H1 (cell line): ENCODE data around the gene SLC25A51. TPM values are rescaled to one million over a fixed set of nuclear protein-coding genes. Genes with fewer than 3 reads are reported as not detected.

Experiments
- CTCF ChIA-PET: fragments of 300-600 bp; sonication (Branson Sonifier 250); formaldehyde crosslinking; loops from one replicate; lab custom pipeline; 2021; ENCODE audit not compliant: partially characterized antibody; lab: Charles Lee
- POLR2A ChIA-PET: fragments of 300-600 bp; sonication (Branson Sonifier 250); formaldehyde crosslinking; loops from one replicate; lab custom pipeline; 2021; ENCODE audit warnings: inconsistent platforms; ENCODE audit not compliant: partially characterized antibody; lab: Charles Lee
- DNase-seq, 2 experiments: peaks; one replicate each; pipeline versions ENCODE4 v3.0.0 to v3.0.0-alpha.2; 2010 to 2022; ENCODE audit warnings: low spot score in 2 of 2, low read depth in 1 of 2, mixed read lengths in 1 of 2
- FAIRE-seq: peaks from 2 replicates; lab custom pipeline; 2011; peaks lifted over from hg19 to GRCh38; lab: Jason Lieb, UNC
- H2AFZ ChIP-seq: 2 replicates; pipeline ENCODE4 v1.8.1; 2012; ENCODE audit warnings: low read length, inconsistent platforms
- H2AK5ac ChIP-seq: 2 replicates; pipeline ENCODE4 v1.6.1; 2013; ENCODE audit warnings: low read depth, low read length
- H2BK120ac ChIP-seq: replicated peaks from 2 replicates; pipeline ENCODE3; 2013; ENCODE audit warnings: low read depth, low read length, inconsistent platforms
- H2BK12ac ChIP-seq: 2 replicates; pipeline ENCODE4 v1.6.1; 2013; ENCODE audit warnings: low read depth, low read length
- H2BK15ac ChIP-seq: 2 replicates; pipeline ENCODE4 v1.6.1; 2013; ENCODE audit warnings: low read length
- H2BK20ac ChIP-seq: 2 replicates; pipeline ENCODE4 v1.6.1; 2013; ENCODE audit warnings: low read length
- H2BK5ac ChIP-seq: 2 replicates; pipeline ENCODE4 v1.6.1; 2013; ENCODE audit warnings: low read depth, low read length
- H3K14ac ChIP-seq: 2 replicates; pipeline ENCODE4 v1.6.1; 2013; ENCODE audit warnings: inconsistent platforms; ENCODE audit not compliant: insufficient read length
- H3K18ac ChIP-seq: 2 replicates; pipeline ENCODE4 v1.6.1; 2013; ENCODE audit warnings: low read length; ENCODE audit errors: extremely low read depth
- H3K23ac ChIP-seq: 2 replicates; pipeline ENCODE4 v1.6.1; 2013; ENCODE audit warnings: inconsistent platforms; ENCODE audit not compliant: insufficient read length
- H3K23me2 ChIP-seq: 2 replicates; pipeline ENCODE4 v1.6.1; 2013; ENCODE audit warnings: low read depth, low read length
- H3K27ac ChIP-seq: 2 replicates; pipeline ENCODE4 v1.6.1; 2011; ENCODE audit warnings: low read depth, low read length, inconsistent platforms
- H3K27me3 ChIP-seq, 4 experiments: replicated peaks in 1 of 4; 1 replicate in 1 of 4; 2 replicates in 3 of 4; pipeline versions ENCODE4 v1.6.1 to v1.8.1; 2011 to 2013; ENCODE audit warnings: low read length in 3 of 4, mild to moderate bottlenecking in 3 of 4, inconsistent platforms in 2 of 4, mixed read lengths in 2 of 4, moderate library complexity in 1 of 4; ENCODE audit not compliant: control insufficient read depth in 3 of 4, insufficient read depth in 3 of 4; ENCODE audit errors: extremely low read depth in 1 of 4
- H3K36me3 ChIP-seq, 4 experiments: 2 replicates each; pipeline versions ENCODE4 v1.6.1 to v1.8.1; 2011 to 2013; ENCODE audit warnings: mild to moderate bottlenecking in 4 of 4, low read length in 3 of 4, moderate library complexity in 2 of 4, control low read depth in 1 of 4, inconsistent platforms in 1 of 4; ENCODE audit not compliant: insufficient read depth in 4 of 4, control insufficient read depth in 2 of 4
- H3K4ac ChIP-seq: replicated peaks from 2 replicates; pipeline ENCODE3; 2013; ENCODE audit warnings: low read length, low read depth, mixed read lengths, inconsistent platforms; ENCODE audit not compliant: insufficient read length
- H3K4me1 ChIP-seq, 4 experiments: replicated peaks in 1 of 4; 1 replicate in 1 of 4; 2 replicates in 3 of 4; pipeline versions ENCODE4 v1.6.1 to v1.8.1; 2011 to 2013; ENCODE audit warnings: low read length in 3 of 4, inconsistent platforms in 2 of 4, mixed read lengths in 1 of 4; ENCODE audit not compliant: insufficient read depth in 4 of 4, control insufficient read depth in 3 of 4
- H3K4me2 ChIP-seq, 2 experiments: 2 replicates each; pipeline versions ENCODE4 v1.6.1 to v1.8.1; 2011 to 2013; ENCODE audit warnings: low read depth in 2 of 2, low read length in 2 of 2, control low read depth in 1 of 2, inconsistent platforms in 1 of 2, mild to moderate bottlenecking in 1 of 2; ENCODE audit not compliant: insufficient read depth in 1 of 2
- H3K4me3 ChIP-seq, 4 experiments: fragments of 200-600, 300-600 bp in 1 of 4; sonication (generic), shearing (Covaris generic), sonication (Bioruptor Twin) in 1 of 4; 2 replicates each; pipeline versions ENCODE4 v1.5.1 to v1.8.1; 2011 to 2016; ENCODE audit warnings: low read length in 4 of 4, low read depth in 3 of 4, control low read depth in 2 of 4, inconsistent platforms in 2 of 4, mild to moderate bottlenecking in 2 of 4, mixed read lengths in 1 of 4, moderate library complexity in 1 of 4; ENCODE audit not compliant: insufficient read depth in 2 of 4; ENCODE audit errors: extremely low read depth in 1 of 4
- H3K56ac ChIP-seq: replicated peaks from 2 replicates; pipeline ENCODE3; 2013; ENCODE audit warnings: low read depth, mild to moderate bottlenecking, mixed read lengths, low read length, inconsistent platforms; ENCODE audit not compliant: insufficient read length
- H3K79me1 ChIP-seq: 2 replicates; pipeline ENCODE4 v1.6.1; 2013; ENCODE audit warnings: low read depth, low read length, control low read depth
- H3K79me2 ChIP-seq, 2 experiments: 2 replicates each; pipeline versions ENCODE4 v1.6.1 to v1.8.1; 2012 to 2013; ENCODE audit warnings: low read length in 2 of 2, mild to moderate bottlenecking in 2 of 2, inconsistent platforms in 1 of 2; ENCODE audit not compliant: insufficient read depth in 2 of 2, control insufficient read depth in 1 of 2
- H3K9ac ChIP-seq, 4 experiments: replicated peaks in 1 of 4; 1 replicate in 1 of 4; 2 replicates in 3 of 4; pipeline versions ENCODE4 v1.6.1 to v1.8.1; 2011 to 2013; ENCODE audit warnings: low read depth in 3 of 4, low read length in 3 of 4, control low read depth in 2 of 4, mild to moderate bottlenecking in 2 of 4, moderate library complexity in 2 of 4, inconsistent platforms in 1 of 4; ENCODE audit errors: extremely low read depth in 1 of 4
- H3K9me3 ChIP-seq, 2 experiments: 2 replicates each; pipeline versions ENCODE4 v1.6.1 to v1.8.1; 2012 to 2013; ENCODE audit warnings: mild to moderate bottlenecking in 2 of 2, moderate library complexity in 2 of 2, control low read depth in 1 of 2, inconsistent platforms in 1 of 2, low read depth in 1 of 2, low read length in 1 of 2, mixed read lengths in 1 of 2; ENCODE audit not compliant: insufficient read depth in 2 of 2
- H4K20me1 ChIP-seq, 2 experiments: replicated peaks in 1 of 2; 2 replicates each; pipeline versions ENCODE3 to v1.8.1; 2011 to 2013; ENCODE audit warnings: inconsistent platforms in 2 of 2, low read length in 2 of 2, mild to moderate bottlenecking in 1 of 2; ENCODE audit not compliant: insufficient read depth in 2 of 2, control insufficient read depth in 1 of 2
- H4K5ac ChIP-seq: 2 replicates; pipeline ENCODE4 v1.6.1; 2013; ENCODE audit warnings: low read length, low read depth, mixed read lengths, inconsistent platforms; ENCODE audit not compliant: insufficient read length
- H4K8ac ChIP-seq: 2 replicates; pipeline ENCODE4 v1.8.0; 2013; ENCODE audit warnings: mild to moderate bottlenecking, moderate library complexity, low read length, inconsistent platforms; ENCODE audit not compliant: insufficient read depth; ENCODE audit errors: extremely low read depth
- H4K91ac ChIP-seq: replicated peaks from 2 replicates; pipeline ENCODE3; 2013; ENCODE audit warnings: low read length, mixed read lengths, inconsistent platforms; ENCODE audit not compliant: insufficient read length
- ATF3 ChIP-seq: IDR thresholded peaks from 2 replicates; pipeline ENCODE4 v1.6.1; 2011; ENCODE audit warnings: low read depth, mild to moderate bottlenecking, low read length; ENCODE audit not compliant: insufficient read depth
- BACH1 ChIP-seq: IDR thresholded peaks from 2 replicates; pipeline ENCODE4 v1.6.1; 2012; ENCODE audit warnings: low read length, improper control_type of control experiment
- CEBPB ChIP-seq: IDR thresholded peaks from 2 replicates; pipeline ENCODE4 v1.6.1; 2012; ENCODE audit warnings: low read depth, low read length
- EZH2 ChIP-seq: fragments of 200-600 bp; sonication (generic); IDR thresholded peaks from 2 replicates; pipeline ENCODE4 v1.7.1; 2012; ENCODE audit warnings: low read depth, mild to moderate bottlenecking, moderate library complexity, low read length, inconsistent platforms; ENCODE audit not compliant: severe bottlenecking
- GABPA ChIP-seq: IDR thresholded peaks from 2 replicates; pipeline ENCODE4 v1.6.1; 2011; ENCODE audit warnings: mild to moderate bottlenecking, low read length, moderate library complexity, borderline replicate concordance; ENCODE audit not compliant: insufficient read depth
- HDAC2 ChIP-seq, 2 experiments: fragments of 300-600 bp in 1 of 2; sonication (generic) in 1 of 2; IDR thresholded peaks; 2 replicates each; pipeline ENCODE4 v1.6.1; 2011 to 2012; ENCODE audit warnings: low read depth in 2 of 2, low read length in 2 of 2, mild to moderate bottlenecking in 2 of 2, moderate library complexity in 2 of 2, borderline replicate concordance in 1 of 2, inconsistent platforms in 1 of 2
- HDAC6 ChIP-seq: IDR thresholded peaks from one replicate; pipeline ENCODE4 v1.7.1; 2012; ENCODE audit warnings: low read depth, mild to moderate bottlenecking, inconsistent platforms, low read length, moderate library complexity
- KDM1A ChIP-seq: fragments of 200-600, 300-600 bp; sonication (generic); IDR thresholded peaks from 2 replicates; pipeline ENCODE4 v1.7.1; 2016; ENCODE audit warnings: mild to moderate bottlenecking, low read length, borderline replicate concordance
- MAFK ChIP-seq: IDR thresholded peaks from 2 replicates; pipeline ENCODE4 v1.6.1; 2012; ENCODE audit warnings: low read depth, mild to moderate bottlenecking, improper control_type of control experiment, low read length
- TAF1 ChIP-seq: IDR thresholded peaks from 2 replicates; pipeline ENCODE4 v1.6.1; 2011; ENCODE audit warnings: mild to moderate bottlenecking, low read depth, low read length
- USF2 ChIP-seq: IDR thresholded peaks from 2 replicates; pipeline ENCODE4 v1.6.1; 2011; ENCODE audit warnings: low read length, improper control_type of control experiment
- ZNF274 ChIP-seq: IDR thresholded peaks from 2 replicates; pipeline ENCODE4 v1.7.0; 2012; ENCODE audit warnings: low read length, borderline replicate concordance; ENCODE audit errors: extremely low read depth
- WGBS, 2 experiments: shearing (Covaris generic) in 1 of 2; methylation state at CpG; one replicate each; pipeline versions ENCODE4 v1.1.6 to v1.1.7; 2013 to 2015; ENCODE audit warnings: low lambda C conversion rate in 2 of 2, mixed read lengths in 2 of 2, inconsistent platforms in 1 of 2, low coverage in 1 of 2, missing lambda C conversion rate in 1 of 2; ENCODE audit not compliant: insufficient replicate concordance in 2 of 2, insufficient coverage in 1 of 2, insufficient read length in 1 of 2; ENCODE audit errors: extremely low coverage in 1 of 2, missing lambda C conversion rate in 1 of 2; 5-methylcytosine and 5-hydroxymethylcytosine counted together
- polyA plus RNA-seq, 7 experiments: library from polyadenylated mRNA; depleted of rRNA in 3 of 7; stranded (reverse) in 5 of 7; unstranded in 2 of 7; fragments of >200 nt in 5 of 7; fragments of 200-250 nt in 2 of 7; gene quantifications; 1 replicate in 5 of 7; 2 replicates in 1 of 7; 4 replicates in 1 of 7; pipeline versions ENCODE4 v1.2.1 to v1.2.3, GENCODE V29; 2011 to 2013; ENCODE audit warnings: missing spikeins in 2 of 7, mixed read lengths in 2 of 7
- total RNA-seq: library from RNA; stranded (reverse); fragmentation: NEBNext Ultra II Directional; extraction: Animal tissue kit (Norgen Biotek cat#: 25700); gene quantifications from 2 replicates; pipeline ENCODE4 v1.2.1, GENCODE V29; 2021

The SLC25A51 gene
- total and polyA plus RNA-seq, 2 of the 8 experiments (the other 6 are each of a cell fraction or from before 2014, with no cell fraction given): 8.0 to 14.5 TPM

- ChIA-PET POLR2A (no interaction called here), CTCF (interaction anchor here (1.1 to 1.2 kb wide), 2 partner anchors 11 to 21 kb away, joined by 3 read pairs; no protein-coding TSS in a partner anchor)
- no peaks in the 10 kb centered on the region for H3K4me1 ChIP-seq
- H4K91ac ChIP-seq: no peak overlapping the region
- H3K4me3 ChIP-seq: no peak overlapping the region
- H3K4ac ChIP-seq: no peak overlapping the region
- H4K8ac ChIP-seq: no peak overlapping the region
- no peak overlapping the region for H3K18ac ChIP-seq
- no peak overlapping the region for H3K56ac ChIP-seq
- H3K79me1 ChIP-seq: no peaks in the 10 kb centered on the region
- no peak overlapping the region for H3K9ac ChIP-seq
- H3K23me2 ChIP-seq: no peaks in the 10 kb centered on the region
- H2AFZ ChIP-seq: no peak overlapping the region
- no peak overlapping the region for H3K4me2 ChIP-seq
- DNase-seq: no peak
- no peak overlapping the region for H3K27ac ChIP-seq
- H2AK5ac ChIP-seq: no peak overlapping the region
- no peak overlapping the region for H4K5ac ChIP-seq
- H3K79me2 ChIP-seq: no peaks in the 10 kb centered on the region
- H2BK5ac ChIP-seq: no peak overlapping the region
- H3K27me3 ChIP-seq: no peaks in the 10 kb centered on the region
- no peaks in the 10 kb centered on the region for H3K36me3 ChIP-seq
- H4K20me1 ChIP-seq: peaks cover 0 to 2% of the 10 kb centered on the region in 2 experiments
- no peak overlapping the region for H2BK15ac ChIP-seq
- no peaks in the 10 kb centered on the region for H3K9me3 ChIP-seq
- no peak overlapping the region for H3K14ac ChIP-seq
- no peak overlapping the region for H2BK20ac ChIP-seq
- no peak overlapping the region for H3K23ac ChIP-seq
- no peak for FAIRE-seq
- H2BK120ac ChIP-seq: no peak overlapping the region
- H2BK12ac ChIP-seq: no peak overlapping the region
- WGBS, 2 experiments: 95 to 100% methylated on average over 1 to 4 of the region's 4 CpGs
- TF ChIP-seq HDAC6 (no peak), GABPA (no peak), ATF3 (no peak), TAF1 (no peak), HDAC2 (IDR thresholded peaks at IDR 0.05; ENCODE audit: borderline replicate concordance in 1 of 2, low read depth in 2 of 2, low read length in 2 of 2) (no peak), KDM1A (no peak), MAFK (no peak), USF2 (no peak), CEBPB (no peak), BACH1 (no peak), EZH2 (no peak), ZNF274 (no peak)
Observed at GRCh38 chr9:37840560-37841194, 63.2 kb downstream of the SLC25A51 start.
